NCI-H2196 (cell line): ENCODE results near the gene ISCA2.

Source experiments
- DNase-seq: peaks from one replicate; lab custom pipeline; 2025; ENCODE audit not compliant: unreplicated experiment; lab: John Stamatoyannopoulos, UW

Gene ISCA2

GRCh38 chr14:74507840-74508239, 14.3 kb downstream of the ISCA2 start:
- DNase-seq: no peak

GRCh38 chr14:74508292-74508731, 14.7 kb downstream of the ISCA2 start:
- DNase-seq: no peak

DNA sequence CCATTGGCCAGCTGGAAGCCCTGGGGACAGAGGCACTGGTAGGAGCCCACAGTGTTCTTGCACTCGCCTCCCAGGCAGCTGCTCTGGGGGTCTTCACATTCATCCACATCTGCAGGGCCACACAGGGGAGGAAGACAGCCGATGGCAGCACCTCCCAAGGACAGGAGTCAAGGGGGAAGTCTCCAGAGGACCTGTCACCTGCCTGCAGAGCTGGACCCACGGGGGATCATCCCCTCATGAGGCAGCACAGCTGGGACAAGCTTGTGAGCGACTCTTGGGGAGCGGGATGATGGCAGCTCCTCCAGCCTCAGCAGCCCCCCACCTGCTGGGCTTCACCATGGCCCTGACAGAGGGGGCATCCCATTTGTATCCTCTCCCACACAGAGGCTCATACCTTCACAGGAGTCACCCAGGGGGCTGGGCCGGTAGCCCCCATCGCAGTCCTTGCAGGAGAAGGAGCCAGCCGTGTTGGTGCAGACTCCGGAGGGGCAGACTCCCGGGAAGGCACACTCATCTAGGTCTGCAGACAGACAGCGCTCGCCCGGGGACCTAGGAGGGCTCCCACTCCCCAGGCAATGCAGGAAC, 15.4 kb downstream of the ISCA2 start:
- no peak for DNase-seq

- no peak for DNase-seq
Measured at GRCh38 chr14:74509587-74510222, 16.1 kb downstream of the ISCA2 start.

DNA sequence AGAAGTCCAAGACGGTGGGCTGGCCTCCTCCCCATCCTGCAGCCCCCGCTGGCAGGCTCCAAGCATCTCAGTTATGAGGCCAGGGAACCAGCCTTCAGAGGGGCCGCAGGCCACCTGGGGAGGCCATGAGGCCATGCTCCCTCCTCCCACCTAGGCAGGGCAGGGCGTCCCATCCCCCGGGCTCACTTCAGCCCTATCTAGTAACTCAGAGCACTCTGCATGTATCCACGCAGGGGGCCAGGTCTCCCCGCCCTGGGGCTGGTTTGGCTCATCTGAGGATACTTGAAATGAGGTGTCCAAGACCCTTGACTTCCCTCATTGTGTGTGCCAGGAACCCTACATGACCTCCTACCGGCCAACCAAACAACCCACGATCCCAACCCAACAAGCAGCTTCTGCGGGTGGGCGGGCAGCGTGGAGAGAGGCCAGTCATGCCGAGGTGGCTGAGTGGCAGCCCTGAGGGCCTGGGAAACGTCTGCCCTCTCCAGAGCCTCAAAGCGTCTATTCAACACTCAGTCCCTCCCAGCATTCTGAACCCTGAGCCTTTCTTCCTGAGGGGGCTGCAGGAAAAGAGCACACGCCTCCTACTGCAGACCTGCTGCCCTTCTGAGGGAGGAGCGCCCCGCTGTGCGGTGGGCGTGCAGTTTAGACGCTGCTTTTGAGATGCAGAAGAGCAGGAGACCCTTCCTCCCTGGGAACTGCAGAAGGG, 16.8 kb downstream of the ISCA2 start:
- DNase-seq: no peak

- DNase-seq: no peak
Measured at GRCh38 chr14:74510959-74511409, 17.4 kb downstream of the ISCA2 start.

GRCh38 chr14:74511966-74512830, 18.6 kb downstream of the ISCA2 start:
- DNase-seq: no peak

- DNase-seq: peak; percentile 41
Measured at GRCh38 chr14:74514471-74514941, 20.9 kb downstream of the ISCA2 start.

DNA sequence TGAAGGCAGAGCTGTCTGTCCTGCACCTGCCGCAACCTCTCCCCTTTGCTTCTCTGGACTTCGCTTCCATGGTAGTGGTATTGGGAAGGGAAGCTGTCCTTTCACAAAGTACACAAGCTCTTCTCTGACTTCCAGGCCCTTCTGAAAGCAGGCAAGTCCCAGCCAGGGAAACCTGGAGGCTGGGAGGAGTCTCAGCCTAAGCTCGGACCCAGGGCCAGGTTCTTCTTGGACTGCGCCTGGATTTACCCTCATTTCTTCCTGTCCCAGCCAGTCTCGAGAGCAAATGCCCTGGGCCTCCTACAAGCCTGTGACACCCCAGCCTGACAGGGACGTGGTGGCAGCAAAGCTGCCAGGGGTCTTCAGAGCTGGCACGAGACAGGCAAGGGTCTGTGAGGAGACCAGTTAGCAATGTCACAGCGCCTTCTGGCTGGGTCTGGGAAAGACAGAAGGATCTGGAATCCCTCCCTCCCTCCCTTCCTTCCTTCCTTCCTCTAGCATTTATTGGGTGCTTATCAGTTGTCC, 22.4 kb downstream of the ISCA2 start:
- no peak for DNase-seq

GRCh38 chr14:74516451-74517160, 23.0 kb downstream of the ISCA2 start:
- DNase-seq: no peak

GRCh38 chr14:74517731-74518130, 24.2 kb downstream of the ISCA2 start:
- no peak for DNase-seq

DNA sequence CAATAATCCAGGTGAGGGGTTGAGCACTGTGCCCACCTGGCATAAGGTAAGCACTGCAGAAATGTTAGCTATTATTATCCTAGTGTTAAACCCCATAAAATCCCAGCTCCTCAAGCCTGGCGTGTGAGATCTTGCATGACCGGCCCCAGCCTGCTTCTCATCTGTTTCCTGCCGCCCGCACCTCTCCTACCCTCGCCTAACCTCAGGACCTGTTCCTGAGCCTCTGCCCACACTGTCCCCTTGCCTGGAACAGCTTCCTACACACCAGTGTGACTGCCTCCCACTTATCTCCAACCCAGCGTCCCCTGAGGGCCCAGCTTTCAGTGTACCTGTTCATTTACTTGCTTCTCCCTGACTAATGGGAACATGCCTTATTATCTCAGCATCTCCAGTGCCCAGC, 24.7 kb downstream of the ISCA2 start:
- no peak for DNase-seq

- DNase-seq: no peak
Measured at GRCh38 chr14:74519316-74520074, 25.9 kb downstream of the ISCA2 start.

GRCh38 chr14:74521756-74522155, 28.2 kb downstream of the ISCA2 start:
- no peak for DNase-seq

DNA sequence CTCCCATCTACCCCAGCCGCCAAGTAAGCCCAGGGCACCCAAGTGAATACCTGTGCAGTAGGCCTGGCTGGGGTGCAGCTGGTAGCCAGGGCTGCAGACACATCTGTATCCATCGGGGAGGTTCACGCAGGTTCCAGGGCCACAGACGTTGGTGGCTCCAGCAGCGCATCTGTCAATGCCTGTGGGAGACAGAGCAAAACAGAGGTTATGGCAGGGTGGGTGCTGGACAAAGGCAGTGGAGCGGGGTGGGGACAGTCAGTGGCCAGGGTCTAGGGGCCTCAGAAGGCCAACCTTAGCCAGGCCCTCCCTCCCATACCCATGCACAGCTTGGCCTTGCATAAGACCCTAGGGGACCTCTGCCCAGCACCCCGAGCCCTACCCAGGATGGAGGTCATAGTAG, 29.2 kb downstream of the ISCA2 start:
- DNase-seq: no peak

- no peak for DNase-seq
Measured at GRCh38 chr14:74524076-74524811, 30.7 kb downstream of the ISCA2 start.

GRCh38 chr14:74524812-74525135, 31.2 kb downstream of the ISCA2 start:
- no peak for DNase-seq

DNA sequence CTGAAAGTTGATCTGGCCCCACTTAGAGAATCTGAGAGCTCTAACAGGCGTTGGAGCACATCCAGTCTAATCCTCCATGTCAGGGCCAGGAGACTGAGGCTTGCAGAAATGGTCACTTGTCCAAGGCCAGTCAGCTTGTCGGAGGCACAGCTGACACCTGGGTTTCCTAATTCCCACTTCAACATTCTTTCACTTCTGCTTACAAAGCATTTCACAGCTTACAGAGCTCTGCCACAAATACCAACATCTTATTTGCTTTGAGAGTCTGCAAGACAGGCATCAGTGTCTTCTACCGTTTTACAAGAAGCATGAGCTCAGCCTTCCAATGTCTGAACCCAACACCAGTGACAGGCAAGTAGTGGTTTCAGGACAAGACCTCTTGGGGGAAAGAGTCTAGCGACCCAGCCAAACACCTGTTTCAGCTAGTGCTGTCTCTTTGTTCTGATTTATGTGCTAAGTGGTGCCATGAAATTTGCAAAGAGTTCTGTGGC, 31.8 kb downstream of the ISCA2 start:
- DNase-seq: no peak
